ENCODE data around the gene SRSF3.
"Not testable (repeated sequence)": the region's sequence is repeated elsewhere in the genome, so short reads cannot be mapped to it uniquely, and the experiment has no call there.

Gene SRSF3

GRCh38 chr6:36576578-36576977, 17.6 kb upstream of the SRSF3 start:
- DNase-seq (ENCODE audit: low read depth) = no peak

GRCh38 chr6:36577301-36577700, 16.9 kb upstream of the SRSF3 start:
- peak; percentile 78 for DNase-seq (ENCODE audit: low read depth)

- DNase-seq (ENCODE audit: low read depth) = no peak
These were observed 16.1 kb upstream of the SRSF3 start for GRCh38 chr6:36578030-36578429.

- no peak for DNase-seq (ENCODE audit: low read depth)
These were observed 15.7 kb upstream of the SRSF3 start for GRCh38 chr6:36578431-36578830.

- DNase-seq (ENCODE audit: low read depth) = no peak
These were observed 14.0 kb upstream of the SRSF3 start for GRCh38 chr6:36580184-36580526.

GRCh38 chr6:36581716-36582115, 12.4 kb upstream of the SRSF3 start:
- DNase-seq (ENCODE audit: low read depth) = no peak

- DNase-seq (ENCODE audit: low read depth) = no peak
These were observed 7.6 kb upstream of the SRSF3 start for GRCh38 chr6:36586606-36587005.

- DNase-seq (ENCODE audit: low read depth) = not testable (repeated sequence)
These were observed 5.1 kb upstream of the SRSF3 start for GRCh38 chr6:36589025-36589400.

GRCh38 chr6:36590237-36590636, 3.9 kb upstream of the SRSF3 start:
- DNase-seq (ENCODE audit: low read depth) = peak; percentile 89

- DNase-seq (ENCODE audit: low read depth) = no peak
These were observed 1.9 kb upstream of the SRSF3 start for GRCh38 chr6:36592221-36592655.

GRCh38 chr6:36593569-36594028, 563 bp upstream of the SRSF3 start:
- DNase-seq (ENCODE audit: low read depth) = no peak

- peak; percentile 65 for DNase-seq (ENCODE audit: low read depth)
These were observed 868 bp downstream of the SRSF3 start for GRCh38 chr6:36594816-36595643.

- DNase-seq (ENCODE audit: low read depth) = no peak
These were observed 2.2 kb downstream of the SRSF3 start for GRCh38 chr6:36596356-36596755.

- no peak for DNase-seq (ENCODE audit: low read depth)
These were observed 3.6 kb downstream of the SRSF3 start for GRCh38 chr6:36597775-36598174.

GRCh38 chr6:36598326-36598725, 4.2 kb downstream of the SRSF3 start:
- DNase-seq (ENCODE audit: low read depth) = no peak

- DNase-seq (ENCODE audit: low read depth) = no peak
These were observed 4.7 kb downstream of the SRSF3 start for GRCh38 chr6:36598739-36599318.

- peak; percentile 66 for DNase-seq (ENCODE audit: low read depth)
These were observed 5.6 kb downstream of the SRSF3 start for GRCh38 chr6:36599791-36600209.

- no peak for DNase-seq (ENCODE audit: low read depth)
These were observed 6.5 kb downstream of the SRSF3 start for GRCh38 chr6:36600564-36601146.

- DNase-seq (ENCODE audit: low read depth) = not testable (repeated sequence)
These were observed 7.7 kb downstream of the SRSF3 start for GRCh38 chr6:36601818-36602217.

GRCh38 chr6:36603222-36604089, 9.3 kb downstream of the SRSF3 start:
- no peak for DNase-seq (ENCODE audit: low read depth)

GRCh38 chr6:36604090-36605060, 10.2 kb downstream of the SRSF3 start:
- DNase-seq (ENCODE audit: low read depth) = no peak
